Measurements from ENCODE around the gene LRRC17.

GRCh38 chr7:102898532-102898859 lies 14.3 kb upstream of the LRRC17 start:
- TF ChIP-seq ZNF274 (IDR thresholded peaks at IDR 0.05; ENCODE audit: low read depth, low read length) (no peak), CTCF (IDR thresholded peaks at IDR 0.05 in 2 of 3, conservative IDR thresholded peaks at IDR 0.05 in 1 of 3; ENCODE audit: borderline replicate concordance in 1 of 3, insufficient read depth in 1 of 3, low read depth in 2 of 3, low read length in 2 of 3) (no peak), POLR2AphosphoS5 (IDR thresholded peaks at IDR 0.05; ENCODE audit: low read depth, low read length) (no peak), POLR2A (IDR thresholded peaks at IDR 0.05; ENCODE audit: borderline replicate concordance, extremely low read depth, insufficient read depth, insufficient read length) (no peak), EZH2phosphoT487 (IDR thresholded peaks at IDR 0.05; ENCODE audit: borderline replicate concordance) (no peak), RAD21 (IDR thresholded peaks at IDR 0.05; ENCODE audit: low read depth) (no peak), CEBPB (IDR thresholded peaks at IDR 0.05; ENCODE audit: low read depth) (no peak), EZH2 (IDR thresholded peaks at IDR 0.05) (no peak), ATF3 (IDR thresholded peaks at IDR 0.05) (no peak), EGR1 (IDR thresholded peaks at IDR 0.05; ENCODE audit: low read depth) (no peak)

Data from HCT116 (cell line).